ENCODE data around the gene PEX16.
"Not testable (repeated sequence)": the region's sequence is repeated elsewhere in the genome, so short reads cannot be mapped to it uniquely, and the experiment has no call there.

Gene PEX16

GRCh38 chr11:45906965-45907611 lies 10.6 kb downstream of the PEX16 start, which contains the start of gene FREY1:
TSS of gene FREY1 (minus strand) at chr11:45907271. CDS start at chr11:45907245, 26 bp downstream.
- TF ChIP-seq, protein P1, sequence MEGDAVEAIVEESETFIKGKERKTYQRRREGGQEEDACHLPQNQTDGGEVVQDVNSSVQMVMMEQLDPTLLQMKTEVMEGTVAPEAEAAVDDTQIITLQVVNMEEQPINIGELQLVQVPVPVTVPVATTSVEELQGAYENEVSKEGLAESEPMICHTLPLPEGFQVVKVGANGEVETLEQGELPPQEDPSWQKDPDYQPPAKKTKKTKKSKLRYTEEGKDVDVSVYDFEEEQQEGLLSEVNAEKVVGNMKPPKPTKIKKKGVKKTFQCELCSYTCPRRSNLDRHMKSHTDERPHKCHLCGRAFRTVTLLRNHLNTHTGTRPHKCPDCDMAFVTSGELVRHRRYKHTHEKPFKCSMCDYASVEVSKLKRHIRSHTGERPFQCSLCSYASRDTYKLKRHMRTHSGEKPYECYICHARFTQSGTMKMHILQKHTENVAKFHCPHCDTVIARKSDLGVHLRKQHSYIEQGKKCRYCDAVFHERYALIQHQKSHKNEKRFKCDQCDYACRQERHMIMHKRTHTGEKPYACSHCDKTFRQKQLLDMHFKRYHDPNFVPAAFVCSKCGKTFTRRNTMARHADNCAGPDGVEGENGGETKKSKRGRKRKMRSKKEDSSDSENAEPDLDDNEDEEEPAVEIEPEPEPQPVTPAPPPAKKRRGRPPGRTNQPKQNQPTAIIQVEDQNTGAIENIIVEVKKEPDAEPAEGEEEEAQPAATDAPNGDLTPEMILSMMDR (conservative IDR thresholded peaks at IDR 0.05), result no peak
- no peak within 1 kb of the TSS for H3K27ac ChIP-seq

DNA sequence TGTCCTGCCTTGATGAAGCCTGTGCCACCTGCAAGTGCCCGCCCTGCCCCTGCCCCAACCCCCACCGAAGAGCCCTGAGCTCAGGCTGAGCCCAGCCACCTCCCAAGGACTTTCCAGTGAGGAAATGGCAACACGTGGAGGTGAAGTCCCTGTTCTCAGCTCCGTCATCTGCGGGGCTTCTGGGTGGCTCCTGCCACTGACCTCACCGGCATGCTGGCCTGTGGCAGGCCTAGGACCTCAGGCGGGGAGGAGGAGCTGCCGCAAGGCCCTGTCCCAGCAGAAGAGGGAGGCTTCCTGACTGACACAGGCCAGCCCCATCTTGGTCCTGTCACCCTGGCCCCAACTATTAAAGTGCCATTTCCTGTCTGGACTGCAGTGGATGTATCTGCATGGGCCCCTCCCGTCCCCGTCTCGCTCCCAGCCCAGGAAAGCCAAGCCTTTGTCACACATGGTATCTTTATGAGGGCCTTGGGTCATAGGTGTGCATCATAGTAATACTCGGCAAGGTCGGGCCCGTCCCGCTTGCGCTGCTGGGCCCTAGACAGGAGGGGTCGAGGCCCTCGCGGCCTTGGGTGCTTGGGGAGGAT lies 11.5 kb downstream of the PEX16 start:
- no peak overlapping the region for H3K27ac ChIP-seq
- TF ChIP-seq, protein P1 (conservative IDR thresholded peaks at IDR 0.05), result no peak

- H3K27ac ChIP-seq, result not testable (repeated sequence)
Observed at GRCh38 chr11:45905576-45905975, 12.1 kb downstream of the PEX16 start.

- H3K27ac ChIP-seq, result no peak overlapping the region
- TF ChIP-seq, protein P1 (conservative IDR thresholded peaks at IDR 0.05), result no peak
Observed at GRCh38 chr11:45905095-45905494, 12.6 kb downstream of the PEX16 start.

DNA sequence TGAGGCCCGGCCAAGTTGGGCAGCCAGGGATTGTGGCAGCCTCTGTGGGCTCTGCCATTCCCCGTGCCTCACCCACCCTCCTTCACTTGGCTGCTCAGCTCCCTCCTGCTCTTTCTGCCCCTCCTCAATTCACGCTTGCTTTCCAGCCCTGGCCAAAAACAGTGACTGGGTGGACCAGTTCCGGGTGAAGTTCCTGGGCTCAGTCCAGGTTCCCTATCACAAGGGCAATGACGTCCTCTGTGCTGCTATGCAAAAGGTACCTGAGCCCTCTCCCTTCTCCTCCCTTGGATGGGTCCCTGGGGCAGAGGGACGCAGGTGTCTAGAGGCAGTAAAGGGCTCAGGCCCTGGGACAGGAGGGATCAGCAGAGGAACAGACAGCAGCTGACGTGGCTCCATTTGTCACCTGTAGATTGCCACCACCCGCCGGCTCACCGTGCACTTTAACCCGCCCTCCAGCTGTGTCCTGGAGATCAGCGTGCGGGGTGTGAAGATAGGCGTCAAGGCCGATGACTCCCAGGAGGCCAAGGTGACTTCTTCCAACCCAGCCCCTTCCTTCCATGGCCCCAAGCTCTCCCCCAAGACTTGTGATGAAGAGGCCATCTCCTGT lies 13.3 kb downstream of the PEX16 start:
- TF ChIP-seq, protein P1 (conservative IDR thresholded peaks at IDR 0.05), result no peak
- H3K27ac ChIP-seq, result no peak overlapping the region

- H3K27ac ChIP-seq, result no peak overlapping the region
- TF ChIP-seq, protein P1 (conservative IDR thresholded peaks at IDR 0.05), result no peak
Observed at GRCh38 chr11:45902452-45903380, 15.0 kb downstream of the PEX16 start.

- TF ChIP-seq, protein P1 (conservative IDR thresholded peaks at IDR 0.05), result no peak
- no peak overlapping the region for H3K27ac ChIP-seq
Observed at GRCh38 chr11:45901626-45902025, 16.1 kb downstream of the PEX16 start.

Data from VCaP (cell line).